WTC11 (cell line): Measurements from ENCODE around the gene ABHD16B. TPM values are rescaled to one million over a fixed set of nuclear protein-coding genes. Genes with fewer than 3 reads are reported as not detected.

ENCODE experiments used
- ATAC-seq: fragments of 200-7000 bp; cut with Tn5 transposase; 2 replicates; pipeline ENCODE4 v1.10.0; 2021; ENCODE audit warnings: mild to moderate bottlenecking, moderate library complexity
- CTCF ChIA-PET: fragments of 300-600 bp; sonication (Branson Sonifier 250); formaldehyde crosslinking; loops from one replicate; lab custom pipeline; 2021; ENCODE audit warnings: antibody characterized with exemption; lab: Charles Lee
- POLR2A ChIA-PET: fragments of 350-600 bp; sonication (Branson Sonifier 250); formaldehyde crosslinking; loops from one replicate; lab custom pipeline; 2021; ENCODE audit warnings: antibody characterized with exemption; lab: Charles Lee
- DNase-seq: peaks from one replicate; pipeline ENCODE4 v3.0.0; 2021; ENCODE audit warnings: low spot score
- H3K27ac Mint-ChIP-seq: 2 replicates; pipeline ENCODE4 v1.8.0; 2021; ENCODE audit warnings: mixed read lengths
- H3K27me3 Mint-ChIP-seq: 2 replicates; pipeline ENCODE4 v1.8.0; 2021; ENCODE audit warnings: low read depth, mild to moderate bottlenecking, moderate library complexity, mixed read lengths
- H3K36me3 Mint-ChIP-seq: 2 replicates; pipeline ENCODE4 v1.8.0; 2021; ENCODE audit warnings: mixed read lengths
- H3K4me1 Mint-ChIP-seq: 2 replicates; pipeline ENCODE4 v1.8.0; 2022; ENCODE audit warnings: mixed read lengths
- H3K4me3 Mint-ChIP-seq: 2 replicates; pipeline ENCODE4 v1.8.0; 2021; ENCODE audit warnings: mild to moderate bottlenecking, moderate library complexity, mixed read lengths
- H3K9me3 Mint-ChIP-seq: 2 replicates; pipeline ENCODE4 v1.8.0; 2021; ENCODE audit warnings: mixed read lengths
- ATF1 ChIP-seq: sonication (generic); formaldehyde crosslinking; IDR thresholded peaks from 2 replicates; pipeline ENCODE4 v1.8.1; 2023; ENCODE audit warnings: mild to moderate bottlenecking, moderate library complexity, missing genetic modification reagents
- CREM ChIP-seq: sonication (generic); formaldehyde crosslinking; IDR thresholded peaks from 2 replicates; pipeline ENCODE4 v1.8.1; 2022; ENCODE audit warnings: mild to moderate bottlenecking, missing genetic modification reagents, moderate library complexity
- ELF4 ChIP-seq: sonication (generic); formaldehyde crosslinking; IDR thresholded peaks from 2 replicates; pipeline ENCODE4 v1.8.1; 2022; ENCODE audit warnings: low read depth, mild to moderate bottlenecking, moderate library complexity, missing genetic modification reagents
- ETV6 ChIP-seq: sonication (generic); formaldehyde crosslinking; IDR thresholded peaks from 2 replicates; pipeline ENCODE4 v1.8.1; 2022; ENCODE audit warnings: mild to moderate bottlenecking, missing genetic modification reagents
- FOXK1 ChIP-seq: sonication (generic); formaldehyde crosslinking; IDR thresholded peaks from 2 replicates; pipeline ENCODE4 v1.8.0; 2022; ENCODE audit warnings: mild to moderate bottlenecking, moderate library complexity, missing genetic modification reagents
- GTF2I ChIP-seq: fragments of 250-450 bp; sonication (Bioruptor Pico); conservative IDR thresholded peaks from 2 replicates; pipeline ENCODE4 v1.4.0; 2021; ENCODE audit warnings: mild to moderate bottlenecking
- IRF1 ChIP-seq: sonication (generic); formaldehyde crosslinking; IDR thresholded peaks from 2 replicates; pipeline ENCODE4 v1.8.0; 2023; ENCODE audit warnings: missing genetic modification reagents
- JUN ChIP-seq: sonication (generic); formaldehyde crosslinking; IDR thresholded peaks from 2 replicates; pipeline ENCODE4 v1.8.0; 2023; ENCODE audit warnings: mild to moderate bottlenecking, missing genetic modification reagents
- MXD4 ChIP-seq: fragments of 250-450 bp; sonication (Bioruptor Pico); IDR thresholded peaks from 2 replicates; pipeline ENCODE4 v1.8.0; 2021; ENCODE audit warnings: mild to moderate bottlenecking, moderate library complexity, borderline replicate concordance
- OVOL2 ChIP-seq: fragments of 250-450 bp; sonication (Bioruptor Pico); IDR thresholded peaks from 2 replicates; pipeline ENCODE4 v1.9.0; 2021; ENCODE audit warnings: mild to moderate bottlenecking, borderline replicate concordance
- PREB ChIP-seq: sonication (generic); formaldehyde crosslinking; IDR thresholded peaks from 2 replicates; pipeline ENCODE4 v1.8.1; 2022; ENCODE audit warnings: mild to moderate bottlenecking, missing genetic modification reagents, moderate library complexity, borderline replicate concordance
- SMAD4 ChIP-seq: sonication (generic); formaldehyde crosslinking; IDR thresholded peaks from 2 replicates; pipeline ENCODE4 v1.8.0; 2022; ENCODE audit warnings: mild to moderate bottlenecking, missing genetic modification reagents
- SP1 ChIP-seq: sonication (generic); formaldehyde crosslinking; conservative IDR thresholded peaks from 2 replicates; pipeline ENCODE4 v1.8.1; 2022; ENCODE audit warnings: missing genetic modification reagents
- TEAD1 ChIP-seq: sonication (generic); formaldehyde crosslinking; IDR thresholded peaks from 2 replicates; pipeline ENCODE4 v1.8.0; 2022; ENCODE audit warnings: mild to moderate bottlenecking, missing genetic modification reagents
- ZNF232 ChIP-seq: sonication (generic); formaldehyde crosslinking; IDR thresholded peaks from 2 replicates; pipeline ENCODE4 v1.8.0; 2022; ENCODE audit warnings: mild to moderate bottlenecking, missing genetic modification reagents
- ZSCAN18 ChIP-seq: fragments of 250-450 bp; sonication (Bioruptor Pico); IDR thresholded peaks from 2 replicates; pipeline ENCODE4 v2.1.2; 2022; ENCODE audit warnings: mild to moderate bottlenecking, moderate library complexity
- total RNA-seq: library from RNA; stranded (reverse); gene quantifications from 3 replicates; pipeline ENCODE4 v1.2.3, GENCODE V29; 2021
- TF ChIP-seq, protein P1 (sequence below): fragments of 200-600 bp; IDR thresholded peaks from 2 replicates; pipeline ENCODE4 v1.8.0; 2022; ENCODE audit warnings: antibody characterized with exemption
- TF ChIP-seq, protein P2 (sequence below): sonication (generic); formaldehyde crosslinking; IDR thresholded peaks from 2 replicates; pipeline ENCODE4 v1.8.1; 2022; ENCODE audit warnings: low read depth, mild to moderate bottlenecking, moderate library complexity, missing genetic modification reagents, borderline replicate concordance
- TF ChIP-seq, protein P3 (sequence below): sonication (generic); formaldehyde crosslinking; IDR thresholded peaks from 2 replicates; pipeline ENCODE4 v1.8.0; 2022; ENCODE audit warnings: mild to moderate bottlenecking, missing genetic modification reagents
- TF ChIP-seq, protein P4 (sequence below): sonication (generic); formaldehyde crosslinking; IDR thresholded peaks from 2 replicates; pipeline ENCODE4 v1.8.1; 2023; ENCODE audit warnings: mild to moderate bottlenecking, missing genetic modification reagents, moderate library complexity

The ABHD16B gene
- total RNA-seq, 1 experiment from 2014 or later = 0.11 TPM

DNA sequence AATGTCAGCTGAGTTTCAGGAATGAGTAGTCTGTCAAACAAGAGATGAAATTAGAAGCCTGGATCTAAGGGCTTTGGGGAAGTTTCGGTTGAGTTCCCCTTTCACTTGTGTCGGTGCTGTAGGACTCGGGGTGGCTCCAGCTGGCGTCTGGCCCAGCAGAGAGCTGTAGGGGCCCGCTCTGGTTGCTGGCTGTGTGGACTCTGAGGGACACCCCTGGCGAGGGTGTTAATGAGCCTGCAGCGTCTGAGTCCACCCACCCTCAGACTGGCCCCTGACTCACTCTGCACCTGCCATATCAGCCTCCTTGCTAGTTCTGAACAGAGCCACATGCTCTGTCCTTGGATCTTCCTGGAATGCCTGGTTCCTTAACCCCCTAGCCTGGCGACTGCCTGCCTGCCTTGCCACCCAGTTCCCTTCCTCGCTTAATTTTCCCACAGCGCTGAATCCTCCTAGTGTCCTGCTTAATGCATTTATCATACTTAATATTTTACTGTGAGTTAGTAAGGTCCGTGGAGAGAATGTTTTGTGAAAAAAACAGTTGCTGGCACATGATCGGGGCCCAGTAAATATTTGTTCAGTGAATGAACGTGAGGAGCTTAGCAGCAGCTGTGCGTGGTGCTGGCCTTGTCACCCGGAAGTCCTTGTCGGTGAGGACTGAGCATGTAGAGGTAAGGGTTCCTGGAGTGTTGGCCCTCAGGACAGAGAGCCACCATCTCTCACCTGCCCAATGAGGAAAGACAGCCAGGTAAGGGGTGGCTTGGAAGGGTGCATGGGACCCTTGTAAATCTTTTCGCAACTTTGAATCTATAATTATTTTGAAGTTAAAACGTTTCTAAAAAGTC is 35.2 kb downstream of the ABHD16B start:
- TF ChIP-seq PREB (CRISPR knock-in tag) = no peak
- TF ChIP-seq ZSCAN18 (CRISPR knock-in tag) = no peak
- no peak for TF ChIP-seq ZNF232 (CRISPR knock-in tag)
- no peak for TF ChIP-seq OVOL2 (CRISPR knock-in tag)
- TF ChIP-seq GTF2I (CRISPR knock-in tag) = no peak
- ATAC-seq (no peak; the same call in 1 of the 2 replicates), DNase-seq (no peak)
- Mint-ChIP-seq H3K4me1 (peaks cover 15% of the 10 kb centered on the region), H3K4me3 (peak overlapping the region; percentile 87), H3K27me3 (no peaks in the 10 kb centered on the region), H3K9me3 (no peaks in the 10 kb centered on the region), H3K36me3 (peaks cover under 1% of the 10 kb centered on the region; the same call in 1 of the 2 replicates), H3K27ac (peak overlapping the region; percentile 81; the same call in 1 of the 2 replicates)
- CTCF ChIA-PET = interaction anchor here (1.2 to 4.2 kb wide), 5 partner anchors 37 to 161 kb away, joined by 3 to 20 read pairs (median 6); partner anchors contain the start of gene SAMD10
- POLR2A ChIA-PET = no interaction called here

DNA sequence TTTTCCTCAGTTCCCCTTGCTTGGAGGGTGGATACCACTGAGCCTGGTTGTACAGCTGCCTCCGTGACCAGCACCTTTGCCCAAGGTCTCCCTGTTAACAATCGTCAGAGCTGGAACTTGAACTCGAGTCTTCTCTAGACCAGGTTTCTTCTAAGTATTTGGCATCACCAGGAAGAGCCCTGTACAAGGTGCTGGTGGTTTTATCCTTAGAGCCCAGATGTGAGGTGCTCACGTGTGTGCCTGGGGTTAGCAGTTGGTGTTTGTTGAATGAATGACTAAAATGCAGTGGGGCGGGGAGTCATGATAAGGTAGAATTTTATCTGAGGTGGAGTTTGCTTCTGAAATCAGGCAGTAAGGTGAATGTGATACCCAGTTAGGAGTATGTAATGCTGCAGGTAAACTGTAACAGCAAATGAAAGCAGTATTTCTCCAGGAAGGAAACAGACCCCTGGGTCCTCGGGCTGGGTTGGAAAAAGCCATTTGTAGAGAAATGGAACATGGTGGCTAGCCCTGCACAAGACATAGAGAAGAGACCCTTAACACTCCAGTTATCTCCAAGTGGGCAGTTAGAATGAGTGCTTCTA is 36.8 kb downstream of the ABHD16B start:
- POLR2A ChIA-PET = no interaction called here
- no peak for ATAC-seq
- Mint-ChIP-seq H3K4me1 (peaks cover 15% of the 10 kb centered on the region), H3K36me3 (no peaks in the 10 kb centered on the region), H3K27ac (no peak overlapping the region), H3K9me3 (no peaks in the 10 kb centered on the region), H3K4me3 (no peak overlapping the region), H3K27me3 (no peaks in the 10 kb centered on the region)
- no peak for TF ChIP-seq MXD4 (CRISPR knock-in tag)
- TF ChIP-seq IRF1 (CRISPR knock-in tag) = no peak
- TF ChIP-seq, protein P1, sequence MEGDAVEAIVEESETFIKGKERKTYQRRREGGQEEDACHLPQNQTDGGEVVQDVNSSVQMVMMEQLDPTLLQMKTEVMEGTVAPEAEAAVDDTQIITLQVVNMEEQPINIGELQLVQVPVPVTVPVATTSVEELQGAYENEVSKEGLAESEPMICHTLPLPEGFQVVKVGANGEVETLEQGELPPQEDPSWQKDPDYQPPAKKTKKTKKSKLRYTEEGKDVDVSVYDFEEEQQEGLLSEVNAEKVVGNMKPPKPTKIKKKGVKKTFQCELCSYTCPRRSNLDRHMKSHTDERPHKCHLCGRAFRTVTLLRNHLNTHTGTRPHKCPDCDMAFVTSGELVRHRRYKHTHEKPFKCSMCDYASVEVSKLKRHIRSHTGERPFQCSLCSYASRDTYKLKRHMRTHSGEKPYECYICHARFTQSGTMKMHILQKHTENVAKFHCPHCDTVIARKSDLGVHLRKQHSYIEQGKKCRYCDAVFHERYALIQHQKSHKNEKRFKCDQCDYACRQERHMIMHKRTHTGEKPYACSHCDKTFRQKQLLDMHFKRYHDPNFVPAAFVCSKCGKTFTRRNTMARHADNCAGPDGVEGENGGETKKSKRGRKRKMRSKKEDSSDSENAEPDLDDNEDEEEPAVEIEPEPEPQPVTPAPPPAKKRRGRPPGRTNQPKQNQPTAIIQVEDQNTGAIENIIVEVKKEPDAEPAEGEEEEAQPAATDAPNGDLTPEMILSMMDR = no peak
- no peak for TF ChIP-seq ETV6 (CRISPR knock-in tag)
- TF ChIP-seq FOXK1 (CRISPR knock-in tag) = no peak
- TF ChIP-seq, protein P2, sequence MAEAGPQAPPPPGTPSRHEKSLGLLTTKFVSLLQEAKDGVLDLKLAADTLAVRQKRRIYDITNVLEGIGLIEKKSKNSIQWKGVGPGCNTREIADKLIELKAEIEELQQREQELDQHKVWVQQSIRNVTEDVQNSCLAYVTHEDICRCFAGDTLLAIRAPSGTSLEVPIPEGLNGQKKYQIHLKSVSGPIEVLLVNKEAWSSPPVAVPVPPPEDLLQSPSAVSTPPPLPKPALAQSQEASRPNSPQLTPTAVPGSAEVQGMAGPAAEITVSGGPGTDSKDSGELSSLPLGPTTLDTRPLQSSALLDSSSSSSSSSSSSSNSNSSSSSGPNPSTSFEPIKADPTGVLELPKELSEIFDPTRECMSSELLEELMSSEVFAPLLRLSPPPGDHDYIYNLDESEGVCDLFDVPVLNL (CRISPR knock-in tag) = no peak
- TF ChIP-seq ATF1 (CRISPR knock-in tag) = no peak
- CTCF ChIA-PET = no interaction called here
- no peak for DNase-seq

GRCh38 chr20:63898882-63899558 is 37.7 kb downstream of the ABHD16B start:
- H3K27ac Mint-ChIP-seq = peak overlapping the region; percentile 12
- TF ChIP-seq SMAD4 (CRISPR knock-in tag) (no peak), JUN (CRISPR knock-in tag) (no peak), TEAD1 (CRISPR knock-in tag) (no peak), ELF4 (no peak), SP1 (no peak), CREM (no peak)
- TF ChIP-seq, protein P3, sequence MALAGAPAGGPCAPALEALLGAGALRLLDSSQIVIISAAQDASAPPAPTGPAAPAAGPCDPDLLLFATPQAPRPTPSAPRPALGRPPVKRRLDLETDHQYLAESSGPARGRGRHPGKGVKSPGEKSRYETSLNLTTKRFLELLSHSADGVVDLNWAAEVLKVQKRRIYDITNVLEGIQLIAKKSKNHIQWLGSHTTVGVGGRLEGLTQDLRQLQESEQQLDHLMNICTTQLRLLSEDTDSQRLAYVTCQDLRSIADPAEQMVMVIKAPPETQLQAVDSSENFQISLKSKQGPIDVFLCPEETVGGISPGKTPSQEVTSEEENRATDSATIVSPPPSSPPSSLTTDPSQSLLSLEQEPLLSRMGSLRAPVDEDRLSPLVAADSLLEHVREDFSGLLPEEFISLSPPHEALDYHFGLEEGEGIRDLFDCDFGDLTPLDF = no peak
- TF ChIP-seq, protein P4, sequence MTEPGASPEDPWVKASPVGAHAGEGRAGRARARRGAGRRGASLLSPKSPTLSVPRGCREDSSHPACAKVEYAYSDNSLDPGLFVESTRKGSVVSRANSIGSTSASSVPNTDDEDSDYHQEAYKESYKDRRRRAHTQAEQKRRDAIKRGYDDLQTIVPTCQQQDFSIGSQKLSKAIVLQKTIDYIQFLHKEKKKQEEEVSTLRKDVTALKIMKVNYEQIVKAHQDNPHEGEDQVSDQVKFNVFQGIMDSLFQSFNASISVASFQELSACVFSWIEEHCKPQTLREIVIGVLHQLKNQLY (CRISPR knock-in tag) = no peak

More at GRCh38 chr20:63898882-63899558, 37.7 kb downstream of the ABHD16B start:
- no peak overlapping the region for H3K4me3 Mint-ChIP-seq
- ChIA-PET POLR2A (no interaction called here), CTCF (interaction anchor here (1.5 kb wide), 1 partner anchor 75 kb away, joined by 6 read pairs; no protein-coding TSS in a partner anchor)
- H3K27me3 Mint-ChIP-seq = no peaks in the 10 kb centered on the region
- no peaks in the 10 kb centered on the region for H3K36me3 Mint-ChIP-seq
- ATAC-seq = no peak
- peaks cover 14% of the 10 kb centered on the region for H3K4me1 Mint-ChIP-seq
- no peaks in the 10 kb centered on the region for H3K9me3 Mint-ChIP-seq
- no peak for DNase-seq
